ENCODE data around the gene CD55. TPM values are rescaled to one million over a fixed set of nuclear protein-coding genes. Genes with fewer than 3 reads are reported as not detected.

Gene CD55
- total RNA-seq, 1 donor from 2014 or later: 73.1 TPM

DNA sequence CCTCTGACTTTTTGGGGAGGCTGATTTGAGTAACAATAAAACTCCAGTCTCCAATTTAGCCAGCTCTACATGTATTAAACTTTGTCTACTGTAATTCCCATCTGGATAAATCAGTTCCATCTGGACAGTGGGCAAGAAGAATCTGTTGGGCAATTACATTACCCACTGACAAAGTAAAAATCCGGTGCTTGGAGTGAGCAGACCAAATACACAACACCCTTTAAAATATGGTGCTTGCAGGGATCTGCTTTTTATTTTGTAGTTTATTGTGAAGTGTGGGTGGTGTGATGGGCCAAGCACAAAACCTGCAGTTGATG lies 8.9 kb upstream of the CD55 start:
- Histone ChIP-seq H3K27ac (no peak overlapping the region), H3K36me3 (no peaks in the 10 kb centered on the region), H3K27me3 (no peaks in the 10 kb centered on the region), H3K4me3 (no peak overlapping the region), H3K4me1 (peaks cover 0 to 4% of the 10 kb centered on the region in 2 donors), H3K9me3 (no peaks in the 10 kb centered on the region)
- intact Hi-C loops (cut with DNase I): no loop called here
- no peak for DNase-seq (ENCODE audit: low spot score in 2 of 2)
- no peak for TF ChIP-seq CTCF (IDR thresholded peaks at IDR 0.05)

- no peak for DNase-seq (ENCODE audit: low spot score in 2 of 2)
- H3K36me3 ChIP-seq: no peaks in the 10 kb centered on the region
- no peak for TF ChIP-seq CTCF (IDR thresholded peaks at IDR 0.05)
- peaks cover 0 to 4% of the 10 kb centered on the region in 2 donors for H3K4me1 ChIP-seq
- H3K27me3 ChIP-seq: no peaks in the 10 kb centered on the region
- intact Hi-C loops (cut with DNase I): no loop called here
- no peak overlapping the region for H3K4me3 ChIP-seq
- H3K27ac ChIP-seq: no peak overlapping the region
- no peaks in the 10 kb centered on the region for H3K9me3 ChIP-seq
Measured at GRCh38 chr1:207313131-207313530, 8.3 kb upstream of the CD55 start.

GRCh38 chr1:207314816-207315215 lies 6.7 kb upstream of the CD55 start:
- no peak for TF ChIP-seq CTCF (IDR thresholded peaks at IDR 0.05)
- DNase-seq (ENCODE audit: low spot score in 2 of 2): no peak
- no peaks in the 10 kb centered on the region for H3K36me3 ChIP-seq
- no peak overlapping the region for H3K27ac ChIP-seq
- intact Hi-C loops (cut with DNase I): no loop called here
- H3K4me3 ChIP-seq: no peak overlapping the region
- no peaks in the 10 kb centered on the region for H3K9me3 ChIP-seq
- H3K27me3 ChIP-seq: no peaks in the 10 kb centered on the region
- no peaks in the 10 kb centered on the region for H3K4me1 ChIP-seq

DNA sequence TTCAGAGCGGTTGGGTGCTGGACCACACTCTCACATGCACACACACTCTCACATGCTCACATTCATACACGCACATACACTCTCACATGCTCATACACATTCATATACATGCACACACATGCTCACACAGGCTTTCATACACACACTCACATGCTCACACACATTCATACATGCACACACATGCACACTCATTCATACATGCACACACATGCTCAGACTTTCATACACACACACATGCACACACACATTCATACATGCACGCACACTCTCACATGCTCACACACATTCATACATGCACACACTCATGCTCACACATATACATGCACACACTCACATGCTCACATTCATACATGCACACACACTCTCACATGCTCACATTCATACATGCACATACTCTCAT lies 6.0 kb upstream of the CD55 start:
- no peaks in the 10 kb centered on the region for H3K4me1 ChIP-seq
- H3K4me3 ChIP-seq: no peak overlapping the region
- intact Hi-C loops (cut with DNase I): no loop called here
- H3K9me3 ChIP-seq: no peaks in the 10 kb centered on the region
- no peak for TF ChIP-seq CTCF (IDR thresholded peaks at IDR 0.05)
- H3K36me3 ChIP-seq: no peaks in the 10 kb centered on the region
- no peak overlapping the region for H3K27ac ChIP-seq
- DNase-seq (ENCODE audit: low spot score in 2 of 2): no peak
- H3K27me3 ChIP-seq: no peaks in the 10 kb centered on the region

- no peaks in the 10 kb centered on the region for H3K36me3 ChIP-seq
- no peak overlapping the region for H3K27ac ChIP-seq
- H3K4me3 ChIP-seq: no peak overlapping the region
- H3K27me3 ChIP-seq: no peaks in the 10 kb centered on the region
- no peaks in the 10 kb centered on the region for H3K9me3 ChIP-seq
- intact Hi-C loops (cut with DNase I): no loop called here
- DNase-seq (ENCODE audit: low spot score in 2 of 2): no peak
- no peak for TF ChIP-seq CTCF (IDR thresholded peaks at IDR 0.05)
- H3K4me1 ChIP-seq: no peaks in the 10 kb centered on the region
Measured at GRCh38 chr1:207316141-207316540, 5.3 kb upstream of the CD55 start.

DNA sequence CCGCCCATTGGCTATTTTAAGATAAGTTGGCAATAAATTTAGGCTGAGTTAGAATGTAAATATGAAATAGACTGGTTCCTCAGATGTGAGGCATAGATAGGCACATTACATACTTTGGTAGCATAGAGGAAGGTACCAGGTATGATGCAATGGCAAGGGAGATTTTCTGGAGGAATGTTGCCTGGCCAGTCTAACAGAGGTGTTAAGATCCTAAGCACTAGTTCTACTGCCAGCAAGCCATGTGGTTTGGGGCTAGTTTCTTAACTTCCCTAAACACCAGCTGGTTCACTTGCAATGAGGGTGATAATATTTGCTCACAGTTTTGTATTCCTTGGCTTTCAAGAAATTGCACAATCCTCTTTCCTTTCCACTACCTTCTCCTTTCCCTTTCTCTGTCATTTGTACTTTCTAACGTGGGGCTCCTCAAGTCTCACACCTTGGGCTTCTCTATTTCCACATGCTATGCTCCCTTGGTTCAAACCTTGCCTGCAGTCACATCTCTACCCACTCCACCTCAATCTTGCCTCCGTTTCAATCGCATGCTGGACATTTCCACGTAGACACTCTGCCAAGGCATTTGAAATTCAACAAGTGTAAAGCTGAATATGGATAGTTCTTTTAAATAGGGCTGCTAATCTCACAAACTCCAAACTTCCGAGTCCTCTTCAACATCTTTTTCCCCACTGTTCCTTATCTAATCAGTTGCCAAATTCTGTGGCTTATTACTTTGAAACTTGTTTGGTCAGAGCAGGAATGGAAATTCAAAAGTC lies 4.7 kb upstream of the CD55 start:
- no peak for TF ChIP-seq CTCF (IDR thresholded peaks at IDR 0.05)
- DNase-seq (ENCODE audit: low spot score in 2 of 2): no peak
- Histone ChIP-seq H3K4me1 (no peaks in the 10 kb centered on the region), H3K36me3 (no peaks in the 10 kb centered on the region), H3K9me3 (no peaks in the 10 kb centered on the region), H3K27ac (no peak overlapping the region), H3K4me3 (no peak overlapping the region), H3K27me3 (no peaks in the 10 kb centered on the region)
- intact Hi-C loops (cut with DNase I): no loop called here

Data from ascending aorta (tissue), 2 donors.